HepG2 (cell line): ENCODE data around the gene SLC25A20. TPM values are rescaled to one million over a fixed set of nuclear protein-coding genes. Genes with fewer than 3 reads are reported as not detected.

ENCODE experiments used
- ARID5B ChIP-seq: IDR thresholded peaks from 2 replicates; pipeline ENCODE4 v1.4.0; 2020; ENCODE audit warnings: mild to moderate bottlenecking, missing genetic modification reagents
- ATF7-NPFF ChIP-seq: sonication (generic); formaldehyde crosslinking; IDR thresholded peaks from 2 replicates; pipeline ENCODE4 v1.8.1; 2023; ENCODE audit warnings: mild to moderate bottlenecking, low read depth, missing genetic modification reagents, moderate library complexity
- BRF2 ChIP-seq: sonication (generic); formaldehyde crosslinking; IDR thresholded peaks from 2 replicates; pipeline ENCODE4 v1.8.1; 2022; ENCODE audit warnings: mild to moderate bottlenecking, missing genetic modification reagents
- CHD2 ChIP-seq: IDR thresholded peaks from 2 replicates; pipeline ENCODE4 v1.6.1; 2011; ENCODE audit warnings: low read depth, low read length, improper control_type of control experiment
- GMEB2 ChIP-seq: IDR thresholded peaks from 2 replicates; pipeline ENCODE4 v1.6.1; 2016; ENCODE audit warnings: missing biosample characterization, missing genetic modification reagents, low read depth
- HMGXB3 ChIP-seq: sonication (generic); formaldehyde crosslinking; IDR thresholded peaks from 2 replicates; pipeline ENCODE4 v1.4.0; 2020; ENCODE audit warnings: missing genetic modification reagents, borderline replicate concordance
- ZBTB43 ChIP-seq: sonication (generic); formaldehyde crosslinking; conservative IDR thresholded peaks from 2 replicates; pipeline ENCODE4 v1.4.0; 2020; ENCODE audit warnings: missing genetic modification reagents
- ZNF441 ChIP-seq: sonication (generic); formaldehyde crosslinking; IDR thresholded peaks from 2 replicates; pipeline ENCODE4 v1.7.0; 2021; ENCODE audit warnings: missing genetic modification reagents, borderline replicate concordance
- ZNF747 ChIP-seq: sonication (generic); formaldehyde crosslinking; IDR thresholded peaks from 2 replicates; pipeline ENCODE4 v1.8.1; 2023; ENCODE audit warnings: missing genetic modification reagents, mild to moderate bottlenecking, borderline replicate concordance
- ZNF777 ChIP-seq: sonication (generic); formaldehyde crosslinking; IDR thresholded peaks from 2 replicates; pipeline ENCODE4 v1.4.0; 2020; ENCODE audit warnings: missing genetic modification reagents
- ZNF784 ChIP-seq: sonication (generic); formaldehyde crosslinking; IDR thresholded peaks from 2 replicates; pipeline ENCODE4 v1.5.1; 2020; ENCODE audit warnings: missing genetic modification reagents, mild to moderate bottlenecking, borderline replicate concordance
- polyA plus RNA-seq, 8 experiments: library from polyadenylated mRNA; depleted of rRNA in 3 of 8; stranded (reverse) in 7 of 8; unstranded in 1 of 8; fragments of >200 nt; fragmentation: Illumina TruSeq in 4 of 8; extraction: Trizol in 4 of 8; gene quantifications; 2 replicates each; pipeline versions ENCODE4 v1.2.1 to v1.2.3, GENCODE V29; 2011 to 2016; ENCODE audit warnings: low read depth in 4 of 8, missing spikeins in 1 of 8, mixed read lengths in 1 of 8; ENCODE audit not compliant: insufficient read depth in 1 of 8
- total RNA-seq, 5 experiments: library from RNA; depleted of rRNA; stranded (reverse); fragments of >200 nt; fragmentation: Illumina TruSeq; extraction: Trizol; gene quantifications; 2 replicates each; pipeline ENCODE4 v1.2.3, GENCODE V29; 2016; ENCODE audit warnings: low read depth in 1 of 5

The SLC25A20 gene
- total and polyA plus RNA-seq, 2 of the 13 experiments (the other 11 are each of a cell fraction or from before 2014, with no cell fraction given), result 21.1 to 26.6 TPM

- TF ChIP-seq ZNF784 (no peak), GMEB2 (no peak), ARID5B (CRISPR knock-in tag) (no peak), ATF7-NPFF (CRISPR knock-in tag) (no peak), ZBTB43 (CRISPR knock-in tag) (no peak), CHD2 (no peak), HMGXB3 (CRISPR knock-in tag) (no peak), ZNF747 (CRISPR knock-in tag) (no peak), ZNF441 (CRISPR knock-in tag) (no peak), ZNF777 (CRISPR knock-in tag) (no peak), BRF2 (no peak)
Measured at GRCh38 chr3:48894516-48894915, 4.2 kb downstream of the SLC25A20 start (continued).
